Fibroblast of lung (primary cell): ENCODE measurements around the gene MID1. TPM values are rescaled to one million over a fixed set of nuclear protein-coding genes. Genes with fewer than 3 reads are reported as not detected.
A peak's percentile ranks its signal among the peaks of the same experiment; 100 is the strongest.

Experiments
- DNase-seq, 2 donors: peaks; one replicate each; pipeline versions ENCODE4 v3.0.0 to v3.0.0-alpha.2; 2010; ENCODE audit warnings: low read depth in 2 of 2
- H2AFZ ChIP-seq: 2 replicates; pipeline ENCODE4 v1.5.1; 2012; ENCODE audit warnings: low read length, control low read depth, inconsistent platforms
- H3K27ac ChIP-seq: 2 replicates; pipeline ENCODE4 v1.5.1; 2011; ENCODE audit warnings: low read length, control low read depth; ENCODE audit not compliant: insufficient read depth
- H3K27me3 ChIP-seq: 2 replicates; pipeline ENCODE4 v1.5.1; 2011; ENCODE audit warnings: mild to moderate bottlenecking, low read length; ENCODE audit not compliant: control insufficient read depth, insufficient read depth
- H3K36me3 ChIP-seq: 2 replicates; pipeline ENCODE4 v1.5.1; 2011; ENCODE audit warnings: low read length; ENCODE audit not compliant: control insufficient read depth, insufficient read depth
- H3K4me1 ChIP-seq: 2 replicates; pipeline ENCODE4 v1.5.1; 2011; ENCODE audit warnings: low read length; ENCODE audit not compliant: control insufficient read depth, insufficient read depth; ENCODE audit errors: extremely low read depth
- H3K4me2 ChIP-seq: 2 replicates; pipeline ENCODE4 v1.5.1; 2011; ENCODE audit warnings: low read length, control low read depth; ENCODE audit not compliant: insufficient read depth; ENCODE audit errors: extremely low read depth
- H3K4me3 ChIP-seq, 4 experiments: fragments of 200-600 bp in 1 of 4; sonication (generic) in 1 of 4; replicated peaks in 1 of 4; 2 replicates each; pipeline ENCODE4 v1.5.1; 2011 to 2016; ENCODE audit warnings: low read length in 4 of 4, low read depth in 3 of 4, mild to moderate bottlenecking in 3 of 4, control low read depth in 2 of 4, inconsistent platforms in 1 of 4, mixed read lengths in 1 of 4; ENCODE audit not compliant: insufficient read depth in 1 of 4; ENCODE audit errors: control extremely low read depth in 1 of 4
- H3K79me2 ChIP-seq: 2 replicates; pipeline ENCODE4 v1.5.1; 2012; ENCODE audit warnings: mild to moderate bottlenecking, low read length, inconsistent platforms; ENCODE audit not compliant: control insufficient read depth, insufficient read depth
- H3K9ac ChIP-seq: 2 replicates; pipeline ENCODE4 v1.5.1; 2011; ENCODE audit warnings: mild to moderate bottlenecking, low read length, control low read depth; ENCODE audit not compliant: insufficient read depth
- H3K9me3 ChIP-seq: 2 replicates; pipeline ENCODE4 v1.5.1; 2012; ENCODE audit warnings: low read depth, low read length; ENCODE audit not compliant: control insufficient read depth, insufficient read depth
- H4K20me1 ChIP-seq: 2 replicates; pipeline ENCODE4 v1.5.1; 2011; ENCODE audit warnings: low read length; ENCODE audit not compliant: control insufficient read depth, insufficient read depth; ENCODE audit errors: extremely low read depth
- EZH2 ChIP-seq: IDR thresholded peaks from 2 replicates; pipeline ENCODE4 v1.5.1; 2012; ENCODE audit warnings: low read length, control low read depth, mild to moderate bottlenecking; ENCODE audit errors: missing control alignments
- polyA plus RNA-seq, 2 donors: library from polyadenylated mRNA; depleted of rRNA in 1 of 2; stranded (reverse) in 1 of 2; unstranded in 1 of 2; fragments of >200 nt; gene quantifications; 2 replicates each; pipeline ENCODE4 v1.2.1, GENCODE V29; 2011 to 2012; ENCODE audit warnings: missing spikeins in 1 of 2
- total RNA-seq: library from RNA; depleted of rRNA; stranded (reverse); fragments of >200 nt; gene quantifications from 2 replicates; pipeline ENCODE4 v1.2.1, GENCODE V29; 2014
- TF ChIP-seq, protein P1 (sequence below), 2 donors: IDR thresholded peaks in 1 of 2; conservative IDR thresholded peaks in 1 of 2; 1 replicate in 1 of 2; 2 replicates in 1 of 2; pipeline ENCODE4 v1.5.1; 2011 to 2012; ENCODE audit warnings: low read length in 2 of 2, control low read depth in 1 of 2, inconsistent platforms in 1 of 2, low read depth in 1 of 2, mild to moderate bottlenecking in 1 of 2

Gene MID1
- total and polyA plus RNA-seq, 2 donors (not counting 1 experiment from before 2014, with no cell fraction given), result 20.3 to 27.7 TPM

DNA sequence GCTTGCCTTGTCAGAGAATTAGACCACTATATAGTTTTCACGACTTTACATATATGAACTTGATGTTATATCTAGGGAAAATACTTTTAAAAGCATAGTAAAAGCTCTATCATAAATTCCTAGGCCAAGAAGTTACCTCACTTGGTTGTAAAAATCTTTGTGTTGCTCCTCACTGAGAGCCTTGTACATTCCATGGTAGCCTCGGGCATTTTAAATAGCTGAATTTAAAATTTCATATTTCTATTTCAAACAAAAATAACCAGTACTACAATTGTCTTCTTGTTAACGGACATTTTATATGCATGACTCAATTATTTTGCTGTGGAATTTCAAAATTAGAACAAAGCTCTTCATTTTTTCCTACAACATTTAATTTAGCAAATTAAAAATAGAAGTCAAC lies 107.6 kb downstream of the MID1 start:
- Histone ChIP-seq H3K4me2 (no peak overlapping the region), H3K27me3 (no peaks in the 10 kb centered on the region), H4K20me1 (no peaks in the 10 kb centered on the region), H3K4me1 (no peaks in the 10 kb centered on the region), H3K9me3 (no peaks in the 10 kb centered on the region), H3K4me3 (no peak overlapping the region), H3K36me3 (no peaks in the 10 kb centered on the region), H3K9ac (no peak overlapping the region), H2AFZ (no peak overlapping the region), H3K79me2 (no peaks in the 10 kb centered on the region), H3K27ac (no peak overlapping the region)
- TF ChIP-seq, protein P1, sequence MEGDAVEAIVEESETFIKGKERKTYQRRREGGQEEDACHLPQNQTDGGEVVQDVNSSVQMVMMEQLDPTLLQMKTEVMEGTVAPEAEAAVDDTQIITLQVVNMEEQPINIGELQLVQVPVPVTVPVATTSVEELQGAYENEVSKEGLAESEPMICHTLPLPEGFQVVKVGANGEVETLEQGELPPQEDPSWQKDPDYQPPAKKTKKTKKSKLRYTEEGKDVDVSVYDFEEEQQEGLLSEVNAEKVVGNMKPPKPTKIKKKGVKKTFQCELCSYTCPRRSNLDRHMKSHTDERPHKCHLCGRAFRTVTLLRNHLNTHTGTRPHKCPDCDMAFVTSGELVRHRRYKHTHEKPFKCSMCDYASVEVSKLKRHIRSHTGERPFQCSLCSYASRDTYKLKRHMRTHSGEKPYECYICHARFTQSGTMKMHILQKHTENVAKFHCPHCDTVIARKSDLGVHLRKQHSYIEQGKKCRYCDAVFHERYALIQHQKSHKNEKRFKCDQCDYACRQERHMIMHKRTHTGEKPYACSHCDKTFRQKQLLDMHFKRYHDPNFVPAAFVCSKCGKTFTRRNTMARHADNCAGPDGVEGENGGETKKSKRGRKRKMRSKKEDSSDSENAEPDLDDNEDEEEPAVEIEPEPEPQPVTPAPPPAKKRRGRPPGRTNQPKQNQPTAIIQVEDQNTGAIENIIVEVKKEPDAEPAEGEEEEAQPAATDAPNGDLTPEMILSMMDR (conservative IDR thresholded peaks at IDR 0.05 in 1 of 2, IDR thresholded peaks at IDR 0.05 in 1 of 2; ENCODE audit: low read depth in 1 of 2, low read length in 2 of 2), result no peak
- TF ChIP-seq EZH2, result no peak
- DNase-seq, result no peak

GRCh38 chrX:10512258-10512657 lies 108.1 kb downstream of the MID1 start:
- no peaks in the 10 kb centered on the region for H3K27me3 ChIP-seq
- no peak for TF ChIP-seq EZH2
- no peak overlapping the region for H2AFZ ChIP-seq
- H3K79me2 ChIP-seq, result no peaks in the 10 kb centered on the region
- H3K4me1 ChIP-seq, result no peaks in the 10 kb centered on the region
- no peaks in the 10 kb centered on the region for H3K9me3 ChIP-seq
- H3K4me2 ChIP-seq, result no peak overlapping the region
- no peaks in the 10 kb centered on the region for H3K36me3 ChIP-seq
- H3K27ac ChIP-seq, result no peak overlapping the region
- DNase-seq, result peak; percentile 42 to 82
- H4K20me1 ChIP-seq, result no peaks in the 10 kb centered on the region
- H3K4me3 ChIP-seq, result no peak overlapping the region
- no peak overlapping the region for H3K9ac ChIP-seq

GRCh38 chrX:10509397-10509796 lies 111.0 kb downstream of the MID1 start:
- H3K4me3 ChIP-seq, result no peak overlapping the region
- DNase-seq, result no peak
- H3K9ac ChIP-seq, result no peak overlapping the region
- H3K27me3 ChIP-seq, result no peaks in the 10 kb centered on the region
- no peaks in the 10 kb centered on the region for H3K36me3 ChIP-seq
- TF ChIP-seq, protein P1 (conservative IDR thresholded peaks at IDR 0.05 in 1 of 2, IDR thresholded peaks at IDR 0.05 in 1 of 2; ENCODE audit: low read depth in 1 of 2, low read length in 2 of 2), result no peak
- TF ChIP-seq EZH2, result no peak
- H3K4me1 ChIP-seq, result no peaks in the 10 kb centered on the region
- H3K27ac ChIP-seq, result no peak overlapping the region
- H3K9me3 ChIP-seq, result no peaks in the 10 kb centered on the region
- no peak overlapping the region for H2AFZ ChIP-seq
- no peaks in the 10 kb centered on the region for H4K20me1 ChIP-seq
- H3K4me2 ChIP-seq, result no peak overlapping the region
- no peaks in the 10 kb centered on the region for H3K79me2 ChIP-seq
